Natural killer cell treated with Interleukin-12 subunit alpha and Interleukin-12 subunit beta and Interleukin-15 and Interleukin-18, amount 100 ng/mL, for 72 hours (primary cell): Measurements from ENCODE around the gene MS4A7. TPM values are rescaled to one million over a fixed set of nuclear protein-coding genes. Genes with fewer than 3 reads are reported as not detected.

Experiments
- ATAC-seq, 2 donors: fragments of 150-1000 bp; cut with Tn5 transposase in 1 of 2; sonication (Bioruptor Pico), chemical (Tn5 transposase) in 1 of 2; 2 replicates each; pipeline ENCODE4 v1.10.0; 2021
- DNase-seq: peaks from one replicate; pipeline ENCODE4 v3.0.0; 2022; ENCODE audit warnings: low spot score
- H3K27ac Mint-ChIP-seq, 2 donors: 1 replicate in 1 of 2; 2 replicates in 1 of 2; pipeline ENCODE4 v1.8.0; 2022; ENCODE audit warnings: mixed read lengths in 2 of 2, mild to moderate bottlenecking in 1 of 2, moderate library complexity in 1 of 2
- H3K27me3 Mint-ChIP-seq, 2 donors: 1 replicate in 1 of 2; 2 replicates in 1 of 2; pipeline ENCODE4 v1.8.0; 2022; ENCODE audit warnings: mixed read lengths in 2 of 2
- H3K36me3 Mint-ChIP-seq: one replicate; pipeline ENCODE4 v1.8.0; 2022; ENCODE audit warnings: mixed read lengths
- H3K4me1 Mint-ChIP-seq, 2 donors: 1 replicate in 1 of 2; 2 replicates in 1 of 2; pipeline ENCODE4 v1.8.0; 2022; ENCODE audit warnings: low read depth in 2 of 2, mixed read lengths in 2 of 2, mild to moderate bottlenecking in 1 of 2
- H3K4me3 Mint-ChIP-seq: one replicate; pipeline ENCODE4 v1.8.0; 2022; ENCODE audit warnings: mixed read lengths
- H3K9me3 Mint-ChIP-seq: 2 replicates; pipeline ENCODE4 v1.8.0; 2022; ENCODE audit warnings: mixed read lengths
- total RNA-seq, 2 donors: library from RNA; stranded (reverse); gene quantifications; one replicate each; pipeline ENCODE4 v1.2.3, GENCODE V29; 2022

MS4A7 gene, protein sequence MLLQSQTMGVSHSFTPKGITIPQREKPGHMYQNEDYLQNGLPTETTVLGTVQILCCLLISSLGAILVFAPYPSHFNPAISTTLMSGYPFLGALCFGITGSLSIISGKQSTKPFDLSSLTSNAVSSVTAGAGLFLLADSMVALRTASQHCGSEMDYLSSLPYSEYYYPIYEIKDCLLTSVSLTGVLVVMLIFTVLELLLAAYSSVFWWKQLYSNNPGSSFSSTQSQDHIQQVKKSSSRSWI
- total RNA-seq = 1 to 10 TPM in 1 of 2 donors, under 1 TPM in 1; 0.70 to 1.5 TPM

DNA sequence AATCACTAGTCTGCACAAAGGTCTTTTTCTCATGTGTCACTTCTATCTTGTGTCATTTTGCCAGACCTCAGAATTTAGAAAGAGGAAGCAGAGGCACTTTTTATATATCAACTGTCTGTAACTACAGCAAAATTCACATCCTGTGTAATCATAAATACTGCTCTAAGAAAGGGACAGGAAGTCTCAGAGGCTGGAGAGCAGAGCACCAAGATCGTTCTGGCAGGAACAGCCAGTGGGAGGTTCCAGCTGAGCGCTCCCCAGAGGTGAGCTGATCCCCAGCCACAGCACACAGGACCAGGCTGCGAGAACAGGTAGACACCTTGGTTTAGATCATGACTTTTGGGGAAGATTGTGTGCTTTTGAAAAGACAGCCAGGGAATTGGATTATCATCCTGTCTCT, at the start of gene MS4A7:
Gene MS4A7, plus strand, starts transcription at position 179 of the 400 bp plus-strand sequence. CDS start 4,610 bp downstream, outside the sequence.
- ATAC-seq (peak; percentile 68 to 78), DNase-seq (no peak)
- H3K4me3 Mint-ChIP-seq = peak within 1 kb of the TSS; percentile 37
- H3K27ac Mint-ChIP-seq = peak within 1 kb of the TSS; percentile 20 to 63
- H3K9me3 Mint-ChIP-seq = no peaks in the 10 kb centered on the region
- H3K4me1 Mint-ChIP-seq = peaks cover 12 to 18% of the 10 kb centered on the region in 2 donors
- no peaks in the 10 kb centered on the region for H3K36me3 Mint-ChIP-seq
- peaks cover 16 to 46% of the 10 kb centered on the region in 2 donors for H3K27me3 Mint-ChIP-seq

DNA sequence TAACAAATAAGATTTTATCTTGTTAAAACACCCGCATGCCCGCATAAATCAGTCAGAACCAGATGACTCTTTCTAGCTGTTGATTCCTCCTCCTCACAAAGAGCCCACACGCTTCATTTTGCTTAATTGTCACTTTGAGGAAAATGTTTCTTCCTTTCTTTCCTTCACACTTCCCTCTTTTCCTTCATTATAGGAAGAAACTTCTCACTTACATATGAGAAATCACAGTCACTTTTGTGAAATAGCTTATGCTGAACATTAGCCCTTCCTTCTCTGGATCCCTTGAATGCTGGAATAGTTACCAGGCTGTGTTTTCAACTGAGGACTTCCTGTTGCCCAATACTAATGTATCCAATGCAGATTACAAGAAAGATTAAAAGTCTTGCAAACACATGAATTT, 45.5 kb upstream of the MS4A7 start:
- Mint-ChIP-seq H3K27me3 (peaks cover 2 to 18% of the 10 kb centered on the region in 2 donors), H3K27ac (no peak overlapping the region), H3K4me3 (no peak overlapping the region), H3K36me3 (no peaks in the 10 kb centered on the region), H3K9me3 (no peaks in the 10 kb centered on the region), H3K4me1 (peaks cover 0 to 2% of the 10 kb centered on the region in 2 donors)
- no peak for ATAC-seq
- no peak for DNase-seq

DNA sequence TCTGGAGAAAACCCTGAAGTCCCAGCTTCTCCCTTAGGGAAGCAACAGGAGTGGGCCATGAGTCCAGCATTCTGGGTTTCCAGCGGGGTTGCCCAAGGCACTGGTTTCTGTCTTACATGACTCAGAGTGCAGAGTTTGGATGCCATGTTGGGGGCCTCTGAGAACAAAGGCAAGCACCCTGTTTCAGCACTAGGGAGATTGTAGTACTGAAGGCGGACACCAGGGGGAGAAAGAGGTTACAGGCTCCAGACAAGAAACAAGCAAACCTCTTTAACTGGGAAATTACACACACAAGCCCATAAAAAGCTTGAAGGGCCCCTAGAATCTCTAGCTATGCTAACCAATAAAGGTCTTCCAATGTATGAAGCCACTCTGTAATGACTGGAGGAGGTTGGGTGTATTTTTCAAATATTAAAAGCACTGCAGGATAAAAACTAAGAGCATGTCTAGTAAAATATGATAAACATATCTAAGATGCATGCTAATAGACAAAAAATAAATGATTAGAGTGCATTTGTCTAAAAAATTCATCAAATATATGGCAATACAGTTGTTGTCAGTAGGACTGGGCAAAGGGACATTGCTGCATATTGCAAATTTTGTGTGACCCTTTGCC, 44.2 kb upstream of the MS4A7 start:
- DNase-seq = no peak
- peaks cover 0 to 7% of the 10 kb centered on the region in 2 donors for H3K4me1 Mint-ChIP-seq
- peaks cover 7 to 25% of the 10 kb centered on the region in 2 donors for H3K27me3 Mint-ChIP-seq
- no peak overlapping the region for H3K4me3 Mint-ChIP-seq
- H3K27ac Mint-ChIP-seq = no peak overlapping the region
- no peaks in the 10 kb centered on the region for H3K36me3 Mint-ChIP-seq
- no peaks in the 10 kb centered on the region for H3K9me3 Mint-ChIP-seq
- peak in 1 of 2 donors; percentile 69 for ATAC-seq

DNA sequence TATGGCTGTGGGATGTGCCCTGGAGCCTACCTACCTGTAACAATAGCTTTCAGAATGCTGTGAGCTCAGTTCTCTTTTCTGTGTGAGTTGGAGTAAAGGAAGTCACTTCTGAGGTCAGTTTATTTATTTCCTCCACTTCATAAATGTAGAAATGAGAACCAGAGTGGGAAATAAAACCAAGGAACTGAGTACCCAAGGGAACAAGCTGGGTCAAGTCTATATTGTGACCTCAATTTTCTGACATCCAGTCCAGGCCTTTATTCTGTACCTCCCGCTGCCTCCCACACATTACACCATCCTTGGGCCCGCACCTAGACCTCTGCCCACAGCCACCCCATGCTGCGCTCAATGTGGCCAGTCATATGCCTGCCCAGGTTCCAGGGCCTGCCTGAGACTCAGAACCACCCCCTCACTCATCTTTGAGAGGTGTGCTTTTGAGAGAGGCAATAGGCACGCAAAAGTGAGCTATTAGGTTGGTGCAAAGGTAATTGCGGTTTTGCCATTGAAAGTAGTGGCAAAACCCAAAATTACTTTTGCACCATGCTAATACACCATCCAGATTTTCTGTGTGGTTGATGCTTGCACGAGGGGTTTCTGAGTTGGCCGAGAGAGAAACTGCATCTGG, 41.5 kb upstream of the MS4A7 start:
- no peak overlapping the region for H3K4me3 Mint-ChIP-seq
- DNase-seq = no peak
- H3K27ac Mint-ChIP-seq = no peak overlapping the region
- H3K27me3 Mint-ChIP-seq = peaks cover 13 to 31% of the 10 kb centered on the region in 2 donors
- ATAC-seq = no peak
- H3K4me1 Mint-ChIP-seq = peaks cover 0 to 7% of the 10 kb centered on the region in 2 donors
- H3K36me3 Mint-ChIP-seq = no peaks in the 10 kb centered on the region
- H3K9me3 Mint-ChIP-seq = no peaks in the 10 kb centered on the region

DNA sequence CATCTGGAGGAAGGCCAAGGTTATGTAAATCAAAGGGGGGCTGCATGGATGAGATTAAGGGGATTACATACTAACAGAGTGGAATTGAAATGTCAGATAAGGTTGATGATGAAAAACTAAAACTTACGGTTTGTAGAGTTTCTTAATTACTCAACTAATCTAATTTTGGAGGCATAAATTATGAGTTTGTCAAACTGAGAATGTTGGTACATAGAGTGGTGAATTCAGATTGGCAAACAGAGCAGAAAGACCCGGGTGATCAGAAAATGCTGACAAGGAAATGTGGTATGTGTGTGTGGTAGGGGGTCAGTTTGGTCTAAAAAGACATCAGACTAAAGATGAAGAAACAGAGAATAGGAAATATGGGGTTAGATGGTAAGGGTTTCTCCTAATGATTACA, 40.3 kb upstream of the MS4A7 start:
- Mint-ChIP-seq H3K27ac (no peak overlapping the region), H3K27me3 (peaks cover 16 to 28% of the 10 kb centered on the region in 2 donors), H3K36me3 (no peaks in the 10 kb centered on the region), H3K9me3 (no peaks in the 10 kb centered on the region), H3K4me3 (no peak overlapping the region), H3K4me1 (peaks cover 0 to 7% of the 10 kb centered on the region in 2 donors)
- ATAC-seq (no peak), DNase-seq (no peak)

DNA sequence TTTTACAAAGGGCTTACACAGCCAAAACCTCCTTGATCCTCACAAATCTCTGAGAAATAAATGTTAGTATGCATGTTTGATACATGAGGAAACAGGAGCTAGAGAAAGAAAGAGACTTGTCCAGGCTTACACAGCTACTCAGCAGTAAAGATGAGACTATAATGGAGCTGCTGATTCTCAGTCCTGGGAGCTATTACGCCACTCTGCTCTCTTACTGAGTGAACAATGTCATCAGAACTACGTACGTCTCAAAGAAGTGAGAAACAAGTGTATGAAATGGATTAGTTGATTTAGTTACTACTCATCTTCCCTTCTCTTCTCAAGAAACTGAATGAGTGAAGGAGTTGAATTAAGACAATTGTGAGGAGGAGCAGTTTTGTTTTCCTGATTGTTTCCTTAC, 39.0 kb upstream of the MS4A7 start:
- ATAC-seq (no peak), DNase-seq (no peak)
- no peak overlapping the region for H3K4me3 Mint-ChIP-seq
- peaks cover 0 to 7% of the 10 kb centered on the region in 2 donors for H3K4me1 Mint-ChIP-seq
- H3K9me3 Mint-ChIP-seq = no peaks in the 10 kb centered on the region
- H3K36me3 Mint-ChIP-seq = no peaks in the 10 kb centered on the region
- H3K27ac Mint-ChIP-seq = no peak overlapping the region
- peaks cover 21 to 31% of the 10 kb centered on the region in 2 donors for H3K27me3 Mint-ChIP-seq

DNA sequence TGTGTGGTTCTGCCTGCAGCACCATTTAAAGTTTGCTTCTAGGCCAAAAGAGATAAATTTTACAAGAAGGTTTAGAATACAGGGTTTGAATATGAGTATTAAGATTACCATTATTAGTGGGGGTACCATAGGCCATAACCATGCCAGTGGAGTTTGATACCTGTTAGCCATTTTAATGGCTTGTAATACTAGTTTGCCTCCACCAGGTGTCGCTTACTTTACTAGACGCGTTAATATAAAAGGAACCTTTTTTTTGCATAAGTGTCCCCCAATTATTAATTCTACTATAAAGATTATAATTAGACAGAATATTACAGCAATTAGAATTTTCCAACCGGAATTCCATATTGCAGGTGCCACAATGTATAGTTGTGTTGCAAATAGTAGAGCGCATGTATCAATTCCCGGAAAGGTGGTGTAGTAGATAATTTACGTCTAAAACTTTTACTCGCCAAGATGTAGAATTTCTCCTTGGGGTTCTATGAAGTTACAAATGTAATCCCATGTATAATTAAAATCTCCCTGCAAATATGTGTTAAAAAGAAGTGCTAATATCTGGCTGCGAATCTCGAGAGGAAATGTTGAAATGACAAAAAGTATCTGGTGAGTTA, 35.1 kb upstream of the MS4A7 start:
- DNase-seq = no peak
- peaks cover 0 to 2% of the 10 kb centered on the region in 2 donors for H3K4me1 Mint-ChIP-seq
- no peaks in the 10 kb centered on the region for H3K9me3 Mint-ChIP-seq
- peaks cover 29 to 43% of the 10 kb centered on the region in 2 donors for H3K27me3 Mint-ChIP-seq
- no peak overlapping the region for H3K27ac Mint-ChIP-seq
- ATAC-seq = no peak
- H3K4me3 Mint-ChIP-seq = no peak overlapping the region
- no peaks in the 10 kb centered on the region for H3K36me3 Mint-ChIP-seq

DNA sequence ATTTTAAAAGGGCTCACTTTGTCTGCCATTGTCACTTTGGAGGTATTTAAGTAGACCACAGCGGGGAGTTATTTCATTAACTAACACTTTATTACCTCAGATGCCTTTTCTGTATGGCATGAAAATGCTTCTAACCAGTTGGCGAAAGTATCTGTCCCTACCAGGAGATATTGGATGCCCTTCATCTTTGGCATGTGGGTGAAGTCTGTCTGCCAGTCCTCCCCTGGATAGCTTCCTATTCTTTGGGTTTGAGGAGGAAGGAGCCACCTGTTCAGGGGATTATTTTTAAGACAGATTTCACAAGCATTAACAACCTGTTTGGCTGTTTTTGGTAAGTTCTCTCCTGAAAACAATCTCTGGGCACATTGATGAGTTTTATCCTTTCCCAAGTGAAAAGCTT, 34.2 kb upstream of the MS4A7 start:
- H3K4me1 Mint-ChIP-seq = no peaks in the 10 kb centered on the region
- H3K4me3 Mint-ChIP-seq = no peak overlapping the region
- no peaks in the 10 kb centered on the region for H3K9me3 Mint-ChIP-seq
- no peaks in the 10 kb centered on the region for H3K36me3 Mint-ChIP-seq
- no peak overlapping the region for H3K27ac Mint-ChIP-seq
- H3K27me3 Mint-ChIP-seq = peaks cover 27 to 42% of the 10 kb centered on the region in 2 donors
- no peak for DNase-seq
- ATAC-seq = no peak

DNA sequence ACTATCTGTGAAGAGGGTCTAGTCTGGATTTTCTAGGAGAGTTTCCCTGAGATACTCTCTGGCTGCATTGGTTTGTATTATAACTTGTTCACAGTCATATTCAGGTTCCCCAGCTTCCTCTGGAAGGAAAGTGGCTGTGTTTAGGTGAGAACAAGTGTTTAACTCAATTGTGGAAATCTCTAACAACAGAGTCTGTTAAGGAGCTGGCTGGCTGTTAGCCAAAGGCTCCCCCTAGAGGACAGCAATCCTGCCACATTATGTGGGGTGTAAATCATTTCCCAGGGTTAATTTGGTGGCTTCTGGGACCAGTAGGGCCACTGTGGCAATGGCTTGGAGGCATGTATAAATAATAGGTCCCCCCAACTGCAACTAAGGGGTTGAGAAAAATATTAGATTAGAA, 32.8 kb upstream of the MS4A7 start:
- no peak for ATAC-seq
- Mint-ChIP-seq H3K36me3 (no peaks in the 10 kb centered on the region), H3K4me1 (no peaks in the 10 kb centered on the region), H3K4me3 (no peak overlapping the region), H3K27ac (no peak overlapping the region), H3K27me3 (peaks cover 24 to 42% of the 10 kb centered on the region in 2 donors), H3K9me3 (no peaks in the 10 kb centered on the region)
- no peak for DNase-seq

DNA sequence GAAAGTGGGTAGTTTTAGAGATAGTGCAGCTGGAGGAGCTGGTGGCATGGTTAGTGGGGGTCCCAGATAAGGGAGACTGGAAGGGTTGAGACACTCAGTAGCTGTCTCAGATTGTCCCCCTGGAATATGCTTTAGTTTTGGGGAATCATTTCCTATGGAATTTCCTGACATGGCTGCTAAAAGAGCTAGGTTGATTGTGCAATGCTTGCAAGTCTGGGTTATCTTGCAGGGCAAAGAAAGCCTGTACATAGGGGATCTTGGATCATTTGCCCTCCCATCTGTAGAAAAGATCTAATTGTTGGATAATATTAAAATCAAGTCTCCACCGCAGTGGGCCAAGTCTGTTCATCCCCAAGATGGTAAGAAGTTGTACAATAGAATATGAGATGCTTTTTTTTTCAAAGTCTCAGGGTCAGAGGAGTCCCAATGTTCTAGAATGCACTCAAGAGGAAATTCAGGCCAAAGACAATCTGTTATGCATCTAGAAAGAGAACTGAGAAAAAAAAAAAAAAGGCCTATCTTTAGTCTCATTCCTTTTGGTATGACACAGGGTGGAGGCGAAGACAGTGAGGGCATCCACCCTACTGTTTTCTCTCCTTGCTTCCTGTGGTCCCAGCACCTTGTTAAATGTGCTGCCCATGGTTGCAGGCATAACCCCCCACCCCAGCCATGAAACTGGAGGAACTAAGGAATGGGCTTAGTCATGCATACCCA, 31.1 kb upstream of the MS4A7 start:
- no peaks in the 10 kb centered on the region for H3K9me3 Mint-ChIP-seq
- ATAC-seq (no peak), DNase-seq (no peak)
- H3K36me3 Mint-ChIP-seq = no peaks in the 10 kb centered on the region
- H3K4me3 Mint-ChIP-seq = no peak overlapping the region
- peaks cover 17 to 32% of the 10 kb centered on the region in 2 donors for H3K27me3 Mint-ChIP-seq
- H3K27ac Mint-ChIP-seq = no peak overlapping the region
- no peaks in the 10 kb centered on the region for H3K4me1 Mint-ChIP-seq

DNA sequence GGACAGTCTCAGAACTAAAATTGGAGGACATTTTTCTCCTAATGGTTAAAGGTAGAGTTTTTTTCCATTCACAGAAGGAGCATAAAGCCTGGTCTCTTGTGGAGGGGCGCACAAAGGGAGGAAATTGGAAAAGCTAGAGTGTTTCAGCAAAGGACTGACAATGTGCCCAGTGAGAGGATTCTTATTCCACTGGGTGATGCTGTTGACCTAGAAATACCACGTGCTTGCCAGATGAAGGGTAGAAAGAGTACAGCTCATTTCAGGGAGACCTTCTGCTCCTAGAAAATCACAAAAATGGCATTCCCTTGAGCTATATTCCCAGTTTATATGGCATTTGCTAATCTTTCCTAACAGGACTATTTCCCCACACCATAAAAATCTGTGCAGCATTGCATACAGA, 30.2 kb upstream of the MS4A7 start:
- ATAC-seq (no peak), DNase-seq (no peak)
- Mint-ChIP-seq H3K9me3 (no peaks in the 10 kb centered on the region), H3K36me3 (no peaks in the 10 kb centered on the region), H3K4me1 (no peaks in the 10 kb centered on the region), H3K4me3 (no peak overlapping the region), H3K27me3 (peaks cover 17 to 34% of the 10 kb centered on the region in 2 donors), H3K27ac (no peak overlapping the region)

DNA sequence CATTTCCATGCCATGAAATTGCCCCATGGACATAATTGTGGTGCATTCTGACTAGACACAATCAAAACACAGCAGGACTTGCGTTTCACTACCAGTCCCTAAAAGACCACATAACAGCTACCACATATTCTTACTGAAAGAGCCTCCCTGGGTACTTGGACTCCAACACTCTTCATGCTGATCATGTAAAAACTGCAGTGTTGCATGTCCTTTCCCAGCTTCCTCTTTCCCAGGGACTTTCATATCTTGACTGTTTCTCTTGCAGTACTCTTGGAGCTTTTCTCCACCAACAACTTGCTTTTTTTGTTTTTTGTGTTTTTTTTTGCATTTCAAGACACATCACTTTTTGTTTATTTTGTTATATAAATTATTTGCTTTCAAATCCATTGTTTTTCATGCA, 28.3 kb upstream of the MS4A7 start:
- Mint-ChIP-seq H3K4me1 (no peaks in the 10 kb centered on the region), H3K27ac (no peak overlapping the region), H3K9me3 (no peaks in the 10 kb centered on the region), H3K27me3 (peaks cover 16 to 41% of the 10 kb centered on the region in 2 donors), H3K36me3 (no peaks in the 10 kb centered on the region), H3K4me3 (no peak overlapping the region)
- ATAC-seq (no peak), DNase-seq (no peak)

DNA sequence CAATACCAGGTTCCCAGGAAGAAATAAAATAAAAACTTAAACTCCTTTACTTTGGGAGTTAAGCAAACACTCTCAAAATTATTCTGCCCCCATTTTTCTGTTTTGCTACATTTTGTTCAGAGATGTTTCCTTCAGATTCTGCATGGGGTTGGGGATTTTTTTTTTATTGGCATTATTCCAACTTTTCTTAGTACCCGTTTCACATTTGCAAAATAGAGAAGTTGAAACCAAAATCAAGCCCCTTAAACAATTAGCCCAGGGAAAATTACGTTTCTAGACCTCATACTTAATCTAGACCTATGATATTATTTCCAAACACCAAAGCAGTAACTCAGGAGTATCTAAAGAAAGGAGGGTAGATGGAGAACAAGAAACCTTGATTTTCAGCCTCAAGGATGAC, 20.6 kb upstream of the MS4A7 start:
- DNase-seq = no peak
- no peak for ATAC-seq
- H3K27ac Mint-ChIP-seq = no peak overlapping the region
- H3K4me3 Mint-ChIP-seq = no peak overlapping the region
- H3K36me3 Mint-ChIP-seq = no peaks in the 10 kb centered on the region
- H3K9me3 Mint-ChIP-seq = no peaks in the 10 kb centered on the region
- H3K27me3 Mint-ChIP-seq = peaks cover 10 to 27% of the 10 kb centered on the region in 2 donors
- H3K4me1 Mint-ChIP-seq = no peaks in the 10 kb centered on the region
